SHP77 (cell line): ENCODE results near the gene CHST10.
"Not testable (repeated sequence)": the region's sequence is repeated elsewhere in the genome, so short reads cannot be mapped to it uniquely, and the experiment has no call there.

Experiments
- DNase-seq, 2 experiments: peaks; one replicate each; lab custom pipeline; 2025; lab: John Stamatoyannopoulos, UW

Gene CHST10

DNA sequence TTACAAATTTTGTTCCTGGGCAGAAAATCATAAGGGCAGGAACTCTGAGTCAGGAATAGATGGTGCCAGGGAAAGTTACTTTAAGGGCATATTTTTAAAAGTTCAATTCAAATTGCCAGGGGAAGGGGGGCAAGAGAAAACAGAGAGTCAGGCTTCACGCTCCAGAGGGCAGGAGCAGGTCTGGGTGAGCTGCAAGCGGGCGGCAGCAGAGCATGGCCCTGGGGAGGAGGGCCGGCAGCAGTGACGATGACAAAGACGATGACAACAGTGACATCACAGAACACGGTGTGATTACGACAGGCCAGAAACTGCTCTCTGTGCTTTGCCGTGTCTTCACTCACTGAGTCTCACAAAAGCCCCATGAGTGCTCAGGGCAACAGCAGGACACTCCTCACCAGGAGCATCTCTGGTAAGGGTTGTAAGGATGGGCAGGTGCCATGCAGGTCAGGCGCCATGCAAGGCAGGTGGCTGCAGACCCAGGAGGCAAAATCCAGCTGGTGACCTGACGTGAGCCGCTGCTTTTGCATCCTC, 23.3 kb downstream of the CHST10 start:
- DNase-seq: no peak

DNA sequence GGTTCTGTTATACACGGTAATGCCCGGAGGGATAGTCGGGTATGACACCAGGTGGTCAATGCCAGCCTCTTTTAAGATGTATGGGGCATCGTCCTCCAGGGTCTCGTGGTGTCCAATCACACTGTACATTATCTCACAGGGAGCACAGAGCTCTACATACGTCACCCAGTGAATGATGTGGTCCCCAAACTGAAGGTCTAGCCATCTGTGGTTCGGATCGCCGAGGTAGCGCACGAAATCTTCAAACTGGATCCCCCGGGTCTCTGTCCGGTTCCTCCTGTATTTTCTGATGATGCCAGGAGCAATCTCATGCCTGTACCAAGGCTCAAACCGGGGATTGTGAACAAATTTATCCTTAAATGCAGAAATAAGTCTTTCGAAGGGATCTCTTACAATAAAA, 24.1 kb downstream of the CHST10 start:
- DNase-seq: no peak

DNA sequence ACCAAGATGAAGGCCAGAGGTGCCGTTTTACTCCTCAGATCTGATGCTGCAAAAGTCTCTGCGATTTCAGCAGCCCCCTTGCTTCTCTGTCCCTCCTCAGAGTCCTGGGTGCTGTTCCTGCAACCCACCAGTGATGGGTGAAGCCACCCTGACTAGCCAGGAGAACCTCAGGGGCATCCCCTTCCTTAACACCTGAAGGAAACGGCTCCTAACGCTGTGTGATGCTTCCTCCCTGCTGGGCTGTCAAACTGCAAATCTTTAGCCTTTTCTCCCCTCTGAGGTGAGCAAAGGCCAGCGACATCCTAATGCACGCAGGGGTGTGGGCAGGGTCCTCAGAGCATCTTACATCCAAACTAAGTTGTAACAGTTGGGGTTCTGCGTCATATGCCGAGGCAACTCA, 24.8 kb downstream of the CHST10 start:
- DNase-seq: no peak

DNA sequence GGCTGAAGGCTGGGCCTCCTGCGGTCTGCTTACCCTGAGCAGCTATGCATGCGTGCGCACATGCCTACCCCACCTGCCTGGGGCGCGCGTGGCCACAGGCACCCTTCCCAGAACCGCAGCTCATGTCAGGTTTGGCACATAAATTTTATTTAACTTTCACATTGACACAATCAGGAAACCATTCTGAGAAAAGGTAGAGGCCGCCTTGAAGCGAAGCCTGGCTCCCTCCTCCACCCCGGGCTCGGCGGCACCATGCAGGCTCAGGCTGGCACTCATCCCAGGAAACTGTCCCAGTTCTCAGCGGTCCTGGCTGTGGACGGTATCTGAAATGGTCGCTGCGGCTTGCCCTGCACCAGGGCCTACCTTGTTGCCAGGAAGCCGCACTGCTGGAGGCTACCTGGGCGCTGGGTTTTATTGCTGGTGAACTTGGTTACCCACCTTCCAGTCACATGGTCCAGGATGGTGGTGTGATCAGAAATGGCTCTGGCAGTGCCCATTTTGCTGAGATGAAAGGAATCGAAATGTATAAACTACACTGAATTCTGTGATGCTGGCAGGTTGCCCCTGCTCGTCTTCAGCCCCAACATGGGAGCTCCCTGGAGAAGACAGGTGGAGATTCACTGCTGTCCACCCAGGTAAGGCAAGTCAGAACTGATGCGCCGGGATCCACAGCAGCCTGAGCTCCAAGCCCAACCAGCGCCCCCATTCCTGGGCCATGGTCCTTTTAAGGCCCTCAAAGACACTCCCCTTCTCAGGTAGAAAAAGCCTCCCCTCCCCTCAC, 25.5 kb downstream of the CHST10 start:
- no peak for DNase-seq

DNA sequence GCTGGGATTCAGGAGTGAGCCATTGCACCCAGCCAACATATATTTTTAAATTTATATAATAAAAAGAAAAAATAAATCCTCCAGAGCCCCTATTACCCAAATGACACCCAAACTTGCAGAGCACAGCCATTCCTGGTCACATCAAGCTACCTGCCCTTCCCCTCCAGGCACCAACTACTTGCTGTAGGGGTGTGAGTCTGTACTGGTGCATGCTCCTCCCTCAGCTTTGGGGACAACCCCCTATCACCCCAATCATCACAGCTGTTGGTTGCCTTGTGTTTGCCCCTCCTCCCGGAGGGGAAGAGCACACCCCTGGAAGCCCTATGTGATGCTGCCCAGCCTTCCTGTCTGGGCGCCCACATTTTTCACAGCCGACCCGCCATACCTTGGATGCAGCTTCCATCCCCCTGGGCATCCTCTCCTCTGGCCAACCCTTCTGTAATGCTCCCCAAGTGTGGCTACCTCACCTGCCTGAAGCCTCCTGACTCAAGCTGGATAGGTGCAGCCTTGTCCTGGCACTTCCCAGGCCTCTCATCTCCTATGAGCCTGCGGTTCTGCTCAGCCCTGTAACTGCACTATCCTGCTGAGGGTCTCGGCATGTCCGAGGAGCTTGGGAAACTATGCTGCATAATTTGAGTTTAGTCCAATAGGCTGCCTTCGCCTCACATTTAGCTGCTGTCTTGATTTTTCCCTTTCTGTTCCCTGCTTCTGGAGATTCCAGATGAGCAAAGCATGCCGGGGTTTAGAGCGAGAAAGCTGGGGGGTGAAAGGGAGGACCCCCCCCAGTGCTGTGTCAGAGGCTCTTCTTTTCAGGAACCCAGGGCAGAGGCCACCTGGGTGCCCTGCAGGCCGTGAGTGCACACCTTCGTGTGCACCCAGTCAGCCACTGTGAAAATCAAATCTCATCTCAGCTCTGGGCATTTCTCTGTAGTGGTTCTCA, 27.2 kb downstream of the CHST10 start:
- DNase-seq: no peak

DNA sequence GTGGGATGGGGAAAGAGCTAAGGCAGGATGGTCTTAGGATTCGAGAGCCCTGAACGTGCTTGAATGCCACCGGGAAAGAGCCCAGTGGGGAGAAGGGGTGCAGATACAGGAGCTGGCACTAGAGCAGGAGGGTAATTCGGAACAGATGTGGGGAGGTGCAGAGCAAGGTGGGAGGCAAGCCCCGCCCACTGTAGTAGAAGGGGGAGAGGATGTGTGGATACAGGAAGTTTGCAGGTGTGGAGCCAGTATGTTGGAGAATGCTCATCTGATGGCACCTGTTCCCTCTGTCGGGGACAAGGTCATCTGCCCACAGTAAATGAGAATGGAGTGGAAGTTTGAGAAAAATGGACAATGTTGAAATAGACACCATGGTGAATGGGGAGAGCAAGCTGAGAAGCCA, 28.8 kb downstream of the CHST10 start:
- no peak for DNase-seq

DNA sequence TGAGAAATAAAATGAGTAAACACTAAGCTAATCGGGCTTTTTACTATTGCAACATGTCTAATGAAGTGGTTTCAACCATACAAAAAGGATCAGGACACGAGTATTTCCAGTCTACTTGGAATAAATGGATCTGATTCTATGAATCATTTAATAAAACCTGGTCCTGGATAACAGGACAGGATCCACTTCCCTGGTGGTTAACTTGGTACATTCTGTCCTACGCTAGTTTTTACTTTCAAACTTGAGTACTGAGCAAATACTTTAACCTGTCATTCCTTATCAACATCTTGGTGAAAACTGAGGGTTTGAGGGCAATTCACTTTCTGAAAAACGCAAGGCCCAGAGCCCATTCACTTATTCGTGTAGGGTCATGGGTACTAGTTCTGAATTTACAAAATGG, 33.5 kb downstream of the CHST10 start:
- no peak for DNase-seq

DNA sequence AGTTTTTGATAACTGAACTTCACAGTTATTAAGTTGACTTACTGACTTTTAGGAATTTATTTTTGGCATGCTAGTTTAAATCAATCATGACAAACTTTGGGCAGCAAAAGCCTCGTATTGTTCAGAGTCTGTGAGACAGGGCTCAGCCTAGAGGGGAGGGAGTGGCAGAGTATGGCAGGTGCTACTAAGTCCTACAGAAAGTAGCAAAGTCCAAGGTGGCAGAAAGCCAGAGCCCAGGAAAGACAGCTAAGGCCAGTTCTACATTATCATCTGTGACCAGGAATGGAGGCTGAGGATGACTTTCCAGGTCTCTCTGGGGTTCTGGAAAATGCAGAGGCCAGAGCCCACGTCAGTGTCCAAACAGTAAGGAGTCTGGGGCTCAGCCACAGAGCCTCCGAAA, 34.2 kb downstream of the CHST10 start:
- DNase-seq: no peak

DNA sequence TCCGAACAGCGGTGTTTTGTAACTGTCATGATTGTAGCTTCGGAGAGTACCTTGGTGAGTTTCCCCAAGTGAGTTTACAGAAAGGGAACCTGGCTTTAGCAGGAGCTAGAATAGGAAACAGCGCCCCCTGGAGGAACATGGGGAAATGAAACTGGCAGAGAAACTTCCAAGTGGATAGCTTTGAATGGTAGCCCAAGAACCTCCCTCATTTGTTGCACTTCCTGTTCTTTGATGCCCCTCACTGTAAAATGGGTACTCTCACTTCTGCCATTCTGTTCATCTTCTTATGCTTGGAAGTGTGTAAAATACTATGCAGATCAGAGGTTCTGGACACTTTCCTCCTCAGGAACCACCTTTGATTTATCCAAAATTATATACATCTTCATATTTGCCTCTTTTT, 36.2 kb downstream of the CHST10 start:
- peak; percentile 61 to 71 for DNase-seq

DNA sequence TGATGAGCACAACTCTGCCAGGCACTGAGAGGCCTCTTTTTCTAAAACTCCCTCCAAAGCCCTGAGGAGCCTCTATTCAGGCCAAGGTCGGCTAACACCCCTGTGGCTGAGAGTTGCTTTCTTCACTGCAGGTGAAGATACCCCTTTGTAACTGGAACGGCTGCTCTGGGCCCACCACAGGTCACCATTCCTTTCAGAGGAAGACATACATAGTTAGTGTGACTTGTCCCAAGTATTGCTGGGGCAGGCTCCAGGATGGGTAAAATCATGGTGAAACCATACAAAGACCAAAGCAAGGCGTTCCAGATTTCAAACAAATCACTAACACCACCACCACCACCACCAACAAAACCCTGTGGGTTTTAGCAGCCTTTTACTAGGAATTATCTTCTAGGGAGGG, 36.8 kb downstream of the CHST10 start:
- DNase-seq: no peak

DNA sequence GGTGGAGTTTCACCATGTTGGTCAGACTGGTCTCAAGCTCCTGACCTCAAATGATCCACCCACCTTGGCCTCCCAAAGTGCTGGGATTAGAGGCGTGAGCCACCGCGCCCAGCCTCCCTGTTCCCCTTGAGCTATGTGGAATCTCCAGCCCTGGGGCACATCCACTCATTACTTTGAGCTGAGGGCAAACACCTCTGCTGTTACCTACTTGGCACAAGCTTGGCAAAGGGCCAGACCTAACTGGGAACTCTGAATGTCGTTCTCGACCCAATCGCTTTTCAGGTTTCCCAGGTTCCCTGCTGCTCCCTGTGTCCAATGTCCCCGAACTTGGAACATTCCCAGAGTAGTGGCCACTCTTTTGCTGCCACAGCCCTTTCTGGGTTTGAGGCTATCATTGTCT, 40.6 kb downstream of the CHST10 start:
- DNase-seq: no peak

DNA sequence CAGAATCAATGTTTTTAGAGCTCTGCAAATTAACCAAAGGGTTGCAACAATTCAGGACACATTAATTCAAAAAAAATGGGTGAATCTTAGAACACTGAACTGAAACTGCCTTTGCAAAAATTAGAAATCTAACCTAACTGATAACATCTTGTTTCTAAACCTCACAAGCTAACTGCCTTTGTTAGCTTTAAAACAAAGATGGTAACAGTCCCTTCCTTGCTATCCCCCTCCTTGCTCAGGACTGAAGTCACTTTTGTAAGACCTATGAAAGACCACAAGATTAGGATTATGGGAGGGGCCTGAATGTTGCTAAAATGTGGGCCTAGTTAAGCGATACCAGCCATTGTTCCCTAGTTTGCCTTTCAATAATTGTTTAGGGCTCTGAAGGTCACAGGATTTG, 50.3 kb downstream of the CHST10 start:
- no peak for DNase-seq

DNA sequence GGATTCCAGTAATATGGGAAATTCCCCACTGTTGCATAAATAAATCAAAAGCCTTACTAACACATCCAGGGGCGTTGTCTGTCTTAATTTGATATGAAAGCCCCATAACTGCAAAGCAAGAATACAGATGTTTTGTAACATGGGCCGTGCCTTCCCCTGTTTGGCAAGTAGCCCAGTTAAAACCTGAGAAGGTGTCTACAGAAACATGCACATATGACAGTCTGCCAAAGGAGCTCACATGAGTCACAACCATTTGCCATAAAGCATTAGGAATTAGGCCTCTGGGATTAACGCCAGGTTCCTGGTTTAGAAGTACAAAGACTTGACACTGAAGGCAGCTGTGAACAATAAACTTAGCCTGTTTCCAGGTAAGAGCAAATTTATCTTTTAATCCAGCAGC, 52.0 kb downstream of the CHST10 start:
- DNase-seq: peak in 1 of 2 experiments; percentile 6

DNA sequence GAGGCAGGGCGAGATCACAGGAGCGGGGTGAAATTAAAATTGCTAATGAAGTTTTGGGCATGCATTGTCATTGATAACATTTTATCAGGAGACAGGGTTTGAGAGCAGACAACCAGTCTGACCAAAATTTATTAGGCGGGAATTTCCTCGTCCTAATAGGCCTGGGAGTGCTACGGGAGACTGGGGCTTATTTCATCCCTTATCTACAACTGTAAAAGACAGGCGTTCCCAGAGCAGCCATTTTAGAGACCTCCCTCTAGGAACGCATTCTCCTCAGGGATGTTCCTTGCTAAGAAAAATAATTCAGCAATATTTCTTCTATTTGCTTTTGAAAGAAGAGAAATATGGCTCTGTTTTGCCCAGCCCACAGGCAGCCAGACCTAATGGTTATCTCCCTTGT, 55.2 kb downstream of the CHST10 start:
- DNase-seq: not testable (repeated sequence)

DNA sequence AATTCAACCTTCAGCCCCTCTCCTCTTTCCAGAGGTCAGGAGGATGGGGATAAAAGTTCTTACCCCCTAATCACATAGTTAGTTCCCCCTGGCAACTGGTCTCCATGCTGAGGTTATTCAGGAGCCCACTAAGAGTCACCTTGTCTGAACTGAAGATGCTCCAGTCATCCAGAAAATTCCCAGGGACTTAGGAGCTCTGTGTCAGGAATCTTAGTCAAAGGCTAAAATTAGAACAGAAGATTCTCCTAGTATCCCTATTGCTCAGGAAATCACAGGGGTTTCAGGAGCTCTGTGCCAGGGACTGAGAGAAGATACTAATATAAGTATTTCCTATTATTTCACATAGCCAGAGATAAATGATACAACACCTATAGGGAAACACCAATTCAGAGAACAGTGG, 57.9 kb downstream of the CHST10 start:
- no peak for DNase-seq

DNA sequence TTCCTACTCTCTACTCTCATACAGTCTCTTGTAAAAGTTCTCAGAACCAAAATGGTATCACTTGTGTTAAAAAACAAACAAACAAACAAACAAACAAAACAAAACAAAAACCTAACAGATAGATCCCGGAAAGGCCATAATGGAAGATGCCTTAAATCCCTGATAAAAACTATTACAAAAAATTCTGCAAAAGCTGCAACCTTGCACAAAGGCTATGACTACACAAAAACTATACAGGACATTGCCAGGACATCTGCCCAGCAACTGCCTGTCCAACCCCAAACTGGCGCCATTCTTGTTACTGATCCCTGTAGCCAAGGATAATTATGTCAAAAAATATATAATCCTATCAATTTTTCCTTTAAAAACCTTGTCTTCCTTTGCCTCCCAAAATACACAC, 58.9 kb downstream of the CHST10 start:
- DNase-seq: no peak

DNA sequence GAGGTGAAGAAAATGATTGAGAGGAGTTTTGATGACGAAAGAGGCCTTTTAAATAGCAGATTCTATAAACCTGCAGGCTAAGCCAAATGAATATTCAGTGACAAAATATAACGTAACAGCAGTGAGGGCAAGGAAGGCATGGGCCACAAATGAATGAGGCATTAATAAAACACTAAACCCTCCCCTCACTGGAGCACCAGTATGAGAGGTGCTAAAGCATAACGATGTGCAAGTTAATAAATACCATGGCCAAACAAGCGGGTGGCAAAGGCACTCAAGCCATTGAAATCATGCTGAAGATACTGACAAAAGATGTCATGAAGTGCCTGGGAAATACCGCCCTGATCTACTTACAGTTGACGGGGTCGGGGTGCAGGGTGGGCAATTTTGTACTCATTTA, 64.9 kb downstream of the CHST10 start:
- DNase-seq: no peak

DNA sequence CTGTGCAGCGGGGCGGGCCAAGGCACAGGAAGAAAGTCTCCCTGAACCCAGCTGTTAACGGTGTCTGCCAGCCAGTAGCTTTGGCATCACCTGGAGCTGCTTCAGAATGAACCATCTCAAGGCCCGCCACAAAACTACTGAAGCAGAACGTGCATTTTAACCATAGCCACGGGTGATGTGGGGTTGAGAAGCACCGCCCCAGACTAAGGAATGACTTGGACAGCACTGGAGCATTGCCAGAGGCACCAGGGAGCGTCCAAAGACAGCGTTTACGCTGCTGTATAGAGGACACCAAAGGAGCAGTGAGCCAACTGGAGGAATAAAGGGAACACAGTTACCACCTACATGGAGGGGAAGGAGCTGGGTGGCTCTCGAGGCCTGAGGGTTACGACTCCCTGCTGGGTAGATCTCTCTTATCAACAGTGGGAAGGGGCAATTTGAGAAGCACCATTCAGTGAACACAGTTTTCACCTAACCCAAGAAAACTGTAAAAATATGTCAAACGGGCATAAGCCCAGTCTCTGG, 66.7 kb downstream of the CHST10 start:
- no peak for DNase-seq

DNA sequence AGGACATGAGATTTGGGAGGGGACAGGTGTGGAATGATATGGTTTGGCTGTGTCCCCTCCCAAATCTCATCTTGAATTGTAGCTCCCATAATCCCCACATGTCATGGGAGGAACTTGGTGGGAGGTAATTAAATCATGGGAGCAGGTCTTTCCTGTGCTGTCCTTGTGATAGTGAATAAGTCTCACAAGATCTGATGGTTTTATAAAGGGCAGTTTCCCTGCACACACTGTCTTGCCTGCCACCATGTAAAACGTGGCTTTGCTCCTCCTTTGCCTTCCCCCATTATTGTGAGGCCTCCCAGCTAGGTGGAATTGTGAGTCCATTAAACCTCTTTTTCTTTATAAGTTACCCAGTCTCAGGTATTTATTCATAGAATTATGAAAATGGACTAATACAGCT, 72.3 kb downstream of the CHST10 start:
- not testable (repeated sequence) for DNase-seq

DNA sequence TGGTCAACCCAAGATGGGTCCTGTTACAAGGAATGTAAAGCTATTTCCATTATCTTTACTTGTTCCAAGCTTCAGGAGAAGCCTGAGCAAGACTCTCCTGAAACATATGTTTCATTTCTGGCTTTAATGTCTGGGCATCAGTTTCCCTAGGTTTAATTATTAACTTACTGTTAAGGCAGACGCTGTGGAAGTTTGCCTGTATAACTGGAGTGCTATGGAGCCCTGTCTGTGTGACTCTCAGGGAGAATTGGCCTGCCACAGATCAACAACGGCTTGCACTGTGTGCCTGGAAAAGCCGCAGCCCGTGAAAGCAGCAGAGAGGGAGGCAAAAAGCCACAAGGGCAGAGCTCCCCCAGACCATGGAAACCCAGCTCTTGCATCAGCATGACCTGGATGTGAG, 73.0 kb downstream of the CHST10 start:
- no peak for DNase-seq

DNA sequence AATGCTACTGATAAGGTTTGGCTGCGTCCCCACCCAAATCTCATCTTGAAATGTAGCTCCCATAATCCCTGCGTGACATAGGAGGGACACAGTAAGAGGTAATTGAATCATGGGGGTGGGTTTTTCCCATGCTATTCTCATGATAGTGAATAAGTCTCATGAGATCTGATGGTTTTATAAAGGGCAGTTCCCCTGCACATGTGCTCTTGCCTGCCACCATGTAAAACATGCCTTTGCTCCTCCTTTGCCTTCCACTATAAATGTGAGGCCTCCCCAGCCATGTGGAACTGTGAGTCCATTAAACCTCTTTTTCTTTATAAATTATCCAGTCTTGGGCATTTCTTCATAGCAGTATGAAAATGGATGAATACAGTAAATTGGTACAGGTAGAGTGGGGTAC, 75.0 kb downstream of the CHST10 start:
- not testable (repeated sequence) for DNase-seq
